Hepatocyte (in vitro differentiated cells): ENCODE data around the gene SLC66A3. TPM values are rescaled to one million over a fixed set of nuclear protein-coding genes. Genes with fewer than 3 reads are reported as not detected.

ENCODE experiments used
- DNase-seq: peaks from one replicate; pipeline ENCODE4 v3.0.0-alpha.2; 2016; ENCODE audit warnings: low spot score
- H2AFZ ChIP-seq: fragments of 200-600 bp; sonication (generic); 2 replicates; pipeline ENCODE4 v1.6.0; 2016; ENCODE audit warnings: antibody characterized with exemption, mild to moderate bottlenecking
- H3K27ac ChIP-seq: fragments of 200-600 bp; sonication (generic); 2 replicates; pipeline ENCODE4 v1.5.1; 2016; ENCODE audit warnings: mild to moderate bottlenecking
- H3K27me3 ChIP-seq: fragments of 200-600 bp; sonication (generic); 2 replicates; pipeline ENCODE4 v1.6.1; 2016
- H3K36me3 ChIP-seq: fragments of 200-600 bp; sonication (generic); replicated peaks from 2 replicates; pipeline ENCODE4 v1.5.1; 2016; ENCODE audit warnings: low read depth; ENCODE audit not compliant: insufficient read depth
- H3K4me1 ChIP-seq: fragments of 200-600 bp; sonication (generic); 2 replicates; pipeline ENCODE4 v1.5.1; 2016; ENCODE audit warnings: mild to moderate bottlenecking, moderate library complexity; ENCODE audit not compliant: insufficient read depth
- H3K4me2 ChIP-seq: fragments of 200-600 bp; sonication (generic); 2 replicates; pipeline ENCODE4 v1.6.0; 2016
- H3K4me3 ChIP-seq: fragments of 200-600 bp; sonication (generic); 2 replicates; pipeline ENCODE4 v1.5.1; 2016; ENCODE audit warnings: mild to moderate bottlenecking
- H3K79me2 ChIP-seq: fragments of 200-600 bp; sonication (generic); 2 replicates; pipeline ENCODE4 v1.6.0; 2017; ENCODE audit warnings: mild to moderate bottlenecking
- H3K9me2 ChIP-seq: fragments of 200-600 bp; sonication (generic); replicated peaks from 2 replicates; pipeline ENCODE4 v1.6.0; 2017; ENCODE audit warnings: mild to moderate bottlenecking; ENCODE audit not compliant: insufficient read depth
- H3K9me3 ChIP-seq: fragments of 200-600 bp; sonication (generic); 2 replicates; pipeline ENCODE4 v1.5.1; 2016; ENCODE audit warnings: low read depth, mild to moderate bottlenecking
- H4K20me1 ChIP-seq: fragments of 200-600 bp; sonication (generic); 2 replicates; pipeline ENCODE4 v1.6.0; 2016; ENCODE audit warnings: mild to moderate bottlenecking; ENCODE audit not compliant: insufficient read depth, poor library complexity, severe bottlenecking
- EZH2 ChIP-seq: fragments of 200-600 bp; sonication (generic); IDR thresholded peaks from 2 replicates; pipeline ENCODE4 v1.6.1; 2016; ENCODE audit warnings: antibody characterized with exemption, mild to moderate bottlenecking, borderline replicate concordance
- EZH2phosphoT487 ChIP-seq: fragments of 200-600 bp; sonication (generic); IDR thresholded peaks from one replicate; pipeline ENCODE4 v1.6.1; 2018; ENCODE audit warnings: antibody characterized with exemption, mild to moderate bottlenecking, low read depth, moderate library complexity; ENCODE audit not compliant: unreplicated experiment, severe bottlenecking
- WGBS: methylation state at CpG from one replicate; pipeline ENCODE4 v1.1.6; 2016; ENCODE audit warnings: low lambda C conversion rate; ENCODE audit errors: missing lambda C conversion rate; 5-methylcytosine and 5-hydroxymethylcytosine counted together
- polyA plus RNA-seq: library from polyadenylated mRNA; unstranded; fragments of >200 nt; fragmentation: Nextera tagmentation; extraction: Ambion mirVana; gene quantifications from 2 replicates; pipeline ENCODE4 v1.2.1, GENCODE V29; 2016
- total RNA-seq: library from RNA; depleted of rRNA; stranded (reverse); fragments of >200 nt; gene quantifications from 2 replicates; pipeline ENCODE4 v1.2.3, GENCODE V29; 2014
- TF ChIP-seq, protein P1 (sequence below): fragments of 200-600 bp; sonication (generic); IDR thresholded peaks from 2 replicates; pipeline ENCODE4 v1.5.1; 2016; ENCODE audit warnings: antibody characterized with exemption, mild to moderate bottlenecking; ENCODE audit not compliant: poor library complexity

SLC66A3 gene
- total and polyA plus RNA-seq, 2 experiments from 2014 or later = 24.3 to 26.8 TPM

DNA sequence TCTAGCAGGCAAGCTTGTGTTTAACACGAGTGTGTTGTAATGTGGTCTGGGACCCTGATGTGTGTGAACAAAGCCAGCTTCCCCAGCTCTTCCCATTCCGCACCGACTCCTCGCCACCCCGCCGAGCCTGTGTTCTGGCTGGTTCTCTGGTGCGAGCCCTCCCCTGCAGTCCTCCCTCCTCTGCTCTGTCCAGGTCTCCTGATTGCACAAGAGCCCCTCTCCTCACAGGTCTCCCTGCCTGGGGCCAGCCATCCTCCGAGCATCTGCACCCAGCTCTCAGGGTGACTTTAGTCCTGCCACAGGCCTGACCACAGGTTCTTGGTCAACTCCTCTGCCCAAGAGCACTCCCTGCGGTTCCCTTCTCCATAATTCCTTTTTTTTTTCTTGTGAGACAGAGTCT lies 13.2 kb downstream of the SLC66A3 start:
- Histone ChIP-seq H3K36me3 (no peaks in the 10 kb centered on the region), H3K9me2 (no peaks in the 10 kb centered on the region), H3K79me2 (no peaks in the 10 kb centered on the region), H2AFZ (no peak overlapping the region), H3K27ac (no peak overlapping the region), H3K4me2 (no peak overlapping the region), H3K4me3 (no peak overlapping the region), H3K27me3 (no peaks in the 10 kb centered on the region), H3K4me1 (no peaks in the 10 kb centered on the region), H4K20me1 (no peaks in the 10 kb centered on the region), H3K9me3 (no peaks in the 10 kb centered on the region)
- WGBS = 83% methylated on average over 9 of the region's 9 CpGs
- no peak for DNase-seq
- TF ChIP-seq EZH2phosphoT487 = no peak
- no peak for TF ChIP-seq EZH2
- TF ChIP-seq, protein P1, sequence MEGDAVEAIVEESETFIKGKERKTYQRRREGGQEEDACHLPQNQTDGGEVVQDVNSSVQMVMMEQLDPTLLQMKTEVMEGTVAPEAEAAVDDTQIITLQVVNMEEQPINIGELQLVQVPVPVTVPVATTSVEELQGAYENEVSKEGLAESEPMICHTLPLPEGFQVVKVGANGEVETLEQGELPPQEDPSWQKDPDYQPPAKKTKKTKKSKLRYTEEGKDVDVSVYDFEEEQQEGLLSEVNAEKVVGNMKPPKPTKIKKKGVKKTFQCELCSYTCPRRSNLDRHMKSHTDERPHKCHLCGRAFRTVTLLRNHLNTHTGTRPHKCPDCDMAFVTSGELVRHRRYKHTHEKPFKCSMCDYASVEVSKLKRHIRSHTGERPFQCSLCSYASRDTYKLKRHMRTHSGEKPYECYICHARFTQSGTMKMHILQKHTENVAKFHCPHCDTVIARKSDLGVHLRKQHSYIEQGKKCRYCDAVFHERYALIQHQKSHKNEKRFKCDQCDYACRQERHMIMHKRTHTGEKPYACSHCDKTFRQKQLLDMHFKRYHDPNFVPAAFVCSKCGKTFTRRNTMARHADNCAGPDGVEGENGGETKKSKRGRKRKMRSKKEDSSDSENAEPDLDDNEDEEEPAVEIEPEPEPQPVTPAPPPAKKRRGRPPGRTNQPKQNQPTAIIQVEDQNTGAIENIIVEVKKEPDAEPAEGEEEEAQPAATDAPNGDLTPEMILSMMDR = no peak

DNA sequence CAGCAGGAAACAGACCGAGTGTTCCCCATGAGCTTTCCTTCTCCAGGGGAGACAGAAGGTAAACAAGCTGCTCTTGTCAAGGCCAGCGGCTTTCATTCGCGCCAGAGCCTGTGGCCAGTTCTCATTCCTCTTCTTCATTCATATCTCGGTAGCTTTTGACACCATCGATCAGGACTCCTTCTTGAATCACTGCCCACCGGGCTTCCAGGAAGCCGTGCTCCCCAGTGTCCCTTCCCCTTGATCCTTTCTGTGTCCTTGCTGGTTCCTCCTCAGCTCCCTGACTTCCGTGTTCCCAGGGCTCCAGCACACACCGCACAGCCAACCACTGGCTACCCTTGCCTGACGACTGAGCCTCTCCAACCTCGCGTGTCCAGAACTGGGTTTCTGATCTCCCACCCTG lies 14.1 kb downstream of the SLC66A3 start:
- Histone ChIP-seq H3K4me2 (no peak overlapping the region), H3K9me3 (no peaks in the 10 kb centered on the region), H3K4me3 (no peak overlapping the region), H3K9me2 (no peaks in the 10 kb centered on the region), H3K4me1 (no peaks in the 10 kb centered on the region), H3K36me3 (no peaks in the 10 kb centered on the region), H3K27me3 (no peaks in the 10 kb centered on the region), H2AFZ (no peak overlapping the region), H3K79me2 (no peaks in the 10 kb centered on the region), H3K27ac (no peak overlapping the region), H4K20me1 (no peaks in the 10 kb centered on the region)
- no peak for TF ChIP-seq EZH2
- no peak for TF ChIP-seq EZH2phosphoT487
- TF ChIP-seq, protein P1 = no peak
- no peak for DNase-seq
- 86% methylated on average over 13 of the region's 13 CpGs for WGBS

DNA sequence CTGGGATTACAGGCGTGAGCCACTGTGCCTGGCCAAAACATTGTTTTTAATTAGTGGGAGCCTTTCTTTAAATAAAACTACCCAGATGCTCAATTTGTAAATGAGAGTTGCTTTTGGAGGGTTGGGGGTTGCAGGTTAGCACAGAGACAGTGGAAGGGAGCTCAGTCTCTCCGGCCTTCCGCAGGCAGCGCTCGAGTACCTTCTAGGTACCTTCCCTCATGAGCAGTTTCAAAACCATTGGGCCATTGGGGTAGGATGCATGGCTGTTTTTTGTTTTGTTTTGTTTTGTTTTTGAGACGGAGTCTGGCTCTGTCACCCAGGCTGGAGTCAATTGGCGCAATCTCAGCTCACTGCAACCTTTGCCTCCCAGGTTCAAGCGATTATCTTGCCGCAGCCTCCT lies 19.0 kb downstream of the SLC66A3 start:
- Histone ChIP-seq H3K9me3 (no peaks in the 10 kb centered on the region), H3K4me3 (no peak overlapping the region), H3K4me2 (no peak overlapping the region), H4K20me1 (no peaks in the 10 kb centered on the region), H3K27ac (no peak overlapping the region), H3K27me3 (no peaks in the 10 kb centered on the region), H3K79me2 (no peaks in the 10 kb centered on the region), H3K36me3 (no peaks in the 10 kb centered on the region), H3K9me2 (no peaks in the 10 kb centered on the region), H3K4me1 (no peaks in the 10 kb centered on the region), H2AFZ (no peak overlapping the region)
- WGBS = 95% methylated on average over 9 of the region's 9 CpGs
- no peak for DNase-seq
- TF ChIP-seq EZH2 = no peak
- TF ChIP-seq, protein P1 = no peak
- no peak for TF ChIP-seq EZH2phosphoT487

DNA sequence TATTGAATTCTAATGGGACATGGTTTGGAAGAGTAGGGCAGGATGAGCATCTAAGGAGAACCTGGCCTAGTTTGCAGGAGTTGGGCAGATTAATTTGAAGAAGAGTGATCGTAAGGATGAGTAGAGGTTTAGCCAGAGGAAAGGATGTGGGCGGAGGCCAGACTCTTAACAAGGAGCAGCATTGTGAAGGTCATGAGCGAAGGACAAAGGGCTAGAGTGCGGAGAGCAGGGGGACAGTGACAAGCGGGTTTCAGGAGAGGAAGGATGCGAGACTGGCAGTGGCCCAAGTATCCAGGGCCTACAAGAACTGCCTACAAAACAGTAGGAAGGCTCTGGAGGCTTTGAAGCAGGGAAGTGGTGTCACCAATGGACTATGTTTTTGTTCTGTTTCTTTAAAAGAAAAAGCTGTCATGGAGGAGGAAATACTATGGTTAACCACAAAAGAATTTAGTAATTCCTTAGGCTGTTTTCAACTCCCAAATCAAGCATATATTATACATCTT lies 20.1 kb downstream of the SLC66A3 start:
- Histone ChIP-seq H3K27ac (no peak overlapping the region), H3K27me3 (no peaks in the 10 kb centered on the region), H2AFZ (no peak overlapping the region), H3K9me2 (no peaks in the 10 kb centered on the region), H3K4me1 (no peaks in the 10 kb centered on the region), H4K20me1 (no peaks in the 10 kb centered on the region), H3K79me2 (no peaks in the 10 kb centered on the region), H3K9me3 (no peaks in the 10 kb centered on the region), H3K4me3 (no peak overlapping the region), H3K4me2 (no peak overlapping the region), H3K36me3 (no peaks in the 10 kb centered on the region)
- TF ChIP-seq, protein P1 = no peak
- no peak for TF ChIP-seq EZH2phosphoT487
- TF ChIP-seq EZH2 = no peak
- 92% methylated on average over 6 of the region's 6 CpGs for WGBS
- no peak for DNase-seq
